Right renal cortex interstitium (tissue), 3 donors: ENCODE measurements around the gene ALDH2. TPM values are rescaled to one million over a fixed set of nuclear protein-coding genes. Genes with fewer than 3 reads are reported as not detected.
"Not testable (repeated sequence)": the region's sequence is repeated elsewhere in the genome, so short reads cannot be mapped to it uniquely, and the experiment has no call there.

Experiments used
- DNase-seq, 3 donors: peaks; one replicate each; pipeline ENCODE4 v3.0.0-alpha.2; 2013; ENCODE audit warnings: low read depth in 3 of 3, low spot score in 2 of 3
- polyA plus RNA-seq, 3 donors: library from polyadenylated mRNA; unstranded; fragments of 120-200 nt; gene quantifications; one replicate each; pipeline ENCODE4 v1.2.1, GENCODE V29; 2013; ENCODE audit not compliant: insufficient read length in 3 of 3

ALDH2 gene
- polyA plus RNA-seq = 100 to 1,000 TPM in 1 of 3 donors, 10 to 100 TPM in 2; 92.6 to 118 (median 97.9) TPM

GRCh38 chr12:111766608-111767361, at the start of gene ALDH2:
TSS of gene ALDH2 (plus strand) at chr12:111766933. CDS start at chr12:111766983, 50 bp downstream.
- no peak for DNase-seq

- DNase-seq = not testable (repeated sequence)
Observed at GRCh38 chr12:111719316-111719715, 47.4 kb upstream of the ALDH2 start.

GRCh38 chr12:111720457-111720856, 46.3 kb upstream of the ALDH2 start:
- DNase-seq = no peak

- not testable (repeated sequence) for DNase-seq
Observed at GRCh38 chr12:111723646-111724360, 42.9 kb upstream of the ALDH2 start.

- DNase-seq = no peak
Observed at GRCh38 chr12:111728795-111729194, 37.9 kb upstream of the ALDH2 start.

- no peak for DNase-seq
Observed at GRCh38 chr12:111730420-111730819, 36.3 kb upstream of the ALDH2 start.

- no peak for DNase-seq
Observed at GRCh38 chr12:111732786-111733185, 33.9 kb upstream of the ALDH2 start.

- no peak for DNase-seq
Observed at GRCh38 chr12:111733340-111733915, 33.3 kb upstream of the ALDH2 start.

- DNase-seq = not testable (repeated sequence)
Observed at GRCh38 chr12:111739524-111739923, 27.2 kb upstream of the ALDH2 start.

GRCh38 chr12:111741235-111741812, 25.4 kb upstream of the ALDH2 start:
- DNase-seq = no peak

- DNase-seq = no peak
Observed at GRCh38 chr12:111745211-111745610, 21.5 kb upstream of the ALDH2 start.

- DNase-seq = no peak
Observed at GRCh38 chr12:111747333-111747732, 19.4 kb upstream of the ALDH2 start.

GRCh38 chr12:111748151-111748672, 18.5 kb upstream of the ALDH2 start:
- DNase-seq = no peak

- no peak for DNase-seq
Observed at GRCh38 chr12:111748867-111749266, 17.9 kb upstream of the ALDH2 start.

- no peak for DNase-seq
Observed at GRCh38 chr12:111749391-111749790, 17.3 kb upstream of the ALDH2 start.

GRCh38 chr12:111753144-111753881, 13.4 kb upstream of the ALDH2 start:
- DNase-seq = no peak

- no peak for DNase-seq
Observed at GRCh38 chr12:111754671-111755070, 12.1 kb upstream of the ALDH2 start.

GRCh38 chr12:111756196-111756595, 10.5 kb upstream of the ALDH2 start:
- DNase-seq = no peak

GRCh38 chr12:111756681-111757080, 10.1 kb upstream of the ALDH2 start:
- no peak for DNase-seq
